Stimulated activated CD8-positive, alpha-beta memory T cell treated with anti-CD3 and anti-CD28 coated beads, Interleukin-7, amount 100 ng/mL, for 48 hours (primary cell): ENCODE measurements around the gene DUOX1.

ENCODE experiments used
- DNase-seq, 2 donors: peaks; one replicate each; pipeline ENCODE4 v3.0.0-alpha.2; 2020; ENCODE audit warnings: low read depth in 1 of 2; ENCODE audit errors: extremely low read depth in 1 of 2

DUOX1 gene

GRCh38 chr15:45166834-45167630, 37.2 kb downstream of the DUOX1 start:
- peak; percentile 68 to 82 for DNase-seq

- DNase-seq = no peak
These were observed 37.9 kb downstream of the DUOX1 start for GRCh38 chr15:45167631-45168205.

- no peak for DNase-seq
These were observed 38.5 kb downstream of the DUOX1 start for GRCh38 chr15:45168286-45168685.

GRCh38 chr15:45168751-45169551, 39.2 kb downstream of the DUOX1 start:
- no peak for DNase-seq

GRCh38 chr15:45169608-45170480, 40.0 kb downstream of the DUOX1 start:
- DNase-seq = no peak

GRCh38 chr15:45171912-45172311, 42.1 kb downstream of the DUOX1 start:
- DNase-seq = no peak

GRCh38 chr15:45174069-45174468, 44.3 kb downstream of the DUOX1 start:
- DNase-seq = no peak

GRCh38 chr15:45174577-45174976, 44.8 kb downstream of the DUOX1 start:
- DNase-seq = no peak

- no peak for DNase-seq
These were observed 47.5 kb downstream of the DUOX1 start for GRCh38 chr15:45177285-45177684.

- DNase-seq = no peak
These were observed 49.6 kb downstream of the DUOX1 start for GRCh38 chr15:45179221-45179985.

- no peak for DNase-seq
These were observed 50.4 kb downstream of the DUOX1 start for GRCh38 chr15:45180201-45180600.

- no peak for DNase-seq
These were observed 51.0 kb downstream of the DUOX1 start for GRCh38 chr15:45180648-45181436.

- no peak for DNase-seq
These were observed 51.9 kb downstream of the DUOX1 start for GRCh38 chr15:45181491-45182285.

GRCh38 chr15:45182996-45183395, 53.2 kb downstream of the DUOX1 start:
- no peak for DNase-seq

GRCh38 chr15:45183511-45183910, 53.7 kb downstream of the DUOX1 start:
- no peak for DNase-seq

GRCh38 chr15:45184562-45185041, 54.8 kb downstream of the DUOX1 start:
- DNase-seq = no peak

GRCh38 chr15:45185069-45185779, 55.4 kb downstream of the DUOX1 start:
- DNase-seq = no peak
